Measurements from ENCODE around the gene NSL1.

- TF ChIP-seq CTCF (IDR thresholded peaks at IDR 0.05) (no peak), ZFX (IDR thresholded peaks at IDR 0.05; ENCODE audit: borderline replicate concordance) (no peak)
Observed at GRCh38 chr1:212718499-212718898, 73.1 kb downstream of the NSL1 start.

Data from 22Rv1 (cell line).